HepG2 (cell line): ENCODE data around the gene NFYB. TPM values are rescaled to one million over a fixed set of nuclear protein-coding genes. Genes with fewer than 3 reads are reported as not detected.

Experiments used
- CCAR2 ChIP-seq: fragments of 200-400 bp; formaldehyde crosslinking; optimal IDR thresholded peaks from 2 replicates; pipeline ENCODE3; 2018; ENCODE audit warnings: low read depth, mild to moderate bottlenecking, low read length, moderate library complexity
- HNRNPLL ChIP-seq: fragments of 200-400 bp; formaldehyde crosslinking; IDR thresholded peaks from 2 replicates; pipeline ENCODE4 v1.6.1; 2017; ENCODE audit warnings: mild to moderate bottlenecking, low read depth, low read length; ENCODE audit not compliant: poor library complexity, severe bottlenecking
- MTF2 ChIP-seq: sonication (generic); formaldehyde crosslinking; IDR thresholded peaks from 2 replicates; pipeline ENCODE4 v1.5.0; 2020; ENCODE audit warnings: missing genetic modification reagents, borderline replicate concordance
- SNAI1 ChIP-seq: sonication (generic); formaldehyde crosslinking; IDR thresholded peaks from 2 replicates; pipeline ENCODE4 v1.5.0; 2020; ENCODE audit warnings: mild to moderate bottlenecking, missing genetic modification reagents, borderline replicate concordance
- SOX5 ChIP-seq: IDR thresholded peaks from 2 replicates; pipeline ENCODE4 v1.6.1; 2016; ENCODE audit warnings: borderline replicate concordance
- SP5 ChIP-seq: IDR thresholded peaks from 2 replicates; pipeline ENCODE4 v1.6.1; 2016; ENCODE audit warnings: low read depth, borderline replicate concordance
- SRSF4 ChIP-seq: fragments of 200-400 bp; formaldehyde crosslinking; IDR thresholded peaks from one replicate; pipeline ENCODE4 v1.6.1; 2018; ENCODE audit warnings: mild to moderate bottlenecking, low read depth, low read length, moderate library complexity; ENCODE audit not compliant: poor library complexity, severe bottlenecking
- STAT5B ChIP-seq: sonication (generic); formaldehyde crosslinking; IDR thresholded peaks from 2 replicates; pipeline ENCODE4 v1.4.0; 2020; ENCODE audit warnings: missing genetic modification reagents
- TCF7L2 ChIP-seq: IDR thresholded peaks from 2 replicates; pipeline ENCODE4 v1.6.1; 2011; ENCODE audit warnings: mild to moderate bottlenecking, low read depth, low read length, moderate library complexity
- TOE1 ChIP-seq: sonication (generic); formaldehyde crosslinking; IDR thresholded peaks from 2 replicates; pipeline ENCODE4 v1.4.0; 2020; ENCODE audit warnings: mild to moderate bottlenecking, missing genetic modification reagents
- ZMYM2 ChIP-seq: sonication (generic); formaldehyde crosslinking; IDR thresholded peaks from 2 replicates; pipeline ENCODE4 v1.8.0; 2022; ENCODE audit warnings: mild to moderate bottlenecking, missing genetic modification reagents
- ZNF10 ChIP-seq: sonication (generic); formaldehyde crosslinking; IDR thresholded peaks from 2 replicates; pipeline ENCODE4 v1.4.0; 2020; ENCODE audit warnings: mild to moderate bottlenecking, low read depth, missing genetic modification reagents, borderline replicate concordance
- ZNF24 ChIP-seq: fragments of 450-650 bp; IDR thresholded peaks from 2 replicates; pipeline ENCODE4 v1.6.1; 2017; ENCODE audit warnings: antibody characterized with exemption, mild to moderate bottlenecking
- ZNF326 ChIP-seq: sonication (generic); formaldehyde crosslinking; IDR thresholded peaks from 2 replicates; pipeline ENCODE4 v1.4.0; 2020; ENCODE audit warnings: missing genetic modification reagents, borderline replicate concordance
- ZNF484 ChIP-seq: sonication (generic); formaldehyde crosslinking; IDR thresholded peaks from 2 replicates; pipeline ENCODE4 v1.5.1; 2020; ENCODE audit warnings: mild to moderate bottlenecking, low read depth, missing genetic modification reagents, borderline replicate concordance
- ZNF558 ChIP-seq: sonication (generic); formaldehyde crosslinking; IDR thresholded peaks from 2 replicates; pipeline ENCODE4 v1.9.0; 2022; ENCODE audit warnings: mild to moderate bottlenecking, missing genetic modification reagents, borderline replicate concordance
- ZNF569 ChIP-seq: sonication (generic); formaldehyde crosslinking; IDR thresholded peaks from 2 replicates; pipeline ENCODE4 v1.5.0; 2020; ENCODE audit warnings: mild to moderate bottlenecking, missing genetic modification reagents, moderate library complexity, borderline replicate concordance
- ZNF629 ChIP-seq: sonication (generic); formaldehyde crosslinking; conservative IDR thresholded peaks from 2 replicates; pipeline ENCODE4 v1.5.0; 2020; ENCODE audit warnings: missing genetic modification reagents
- ZNF652 ChIP-seq: IDR thresholded peaks from 2 replicates; pipeline ENCODE4 v1.6.1; 2016; ENCODE audit warnings: low read depth, borderline replicate concordance
- ZNF766 ChIP-seq: sonication (generic); formaldehyde crosslinking; IDR thresholded peaks from 2 replicates; pipeline ENCODE4 v1.5.0; 2020; ENCODE audit warnings: missing genetic modification reagents, borderline replicate concordance
- ZNF878 ChIP-seq: sonication (generic); formaldehyde crosslinking; IDR thresholded peaks from 2 replicates; pipeline ENCODE4 v1.8.1; 2023; ENCODE audit warnings: mild to moderate bottlenecking, missing genetic modification reagents, moderate library complexity
- polyA plus RNA-seq, 8 experiments: library from polyadenylated mRNA; depleted of rRNA in 3 of 8; stranded (reverse) in 7 of 8; unstranded in 1 of 8; fragments of >200 nt; fragmentation: Illumina TruSeq in 4 of 8; extraction: Trizol in 4 of 8; gene quantifications; 2 replicates each; pipeline versions ENCODE4 v1.2.1 to v1.2.3, GENCODE V29; 2011 to 2016; ENCODE audit warnings: low read depth in 4 of 8, missing spikeins in 1 of 8, mixed read lengths in 1 of 8; ENCODE audit not compliant: insufficient read depth in 1 of 8
- total RNA-seq, 5 experiments: library from RNA; depleted of rRNA; stranded (reverse); fragments of >200 nt; fragmentation: Illumina TruSeq; extraction: Trizol; gene quantifications; 2 replicates each; pipeline ENCODE4 v1.2.3, GENCODE V29; 2016; ENCODE audit warnings: low read depth in 1 of 5
- TF ChIP-seq, protein P1 (sequence below): sonication (generic); formaldehyde crosslinking; IDR thresholded peaks from 2 replicates; pipeline ENCODE4 v1.4.0; 2020; ENCODE audit warnings: mild to moderate bottlenecking, missing genetic modification reagents
- TF ChIP-seq, protein P2 (sequence below): sonication (generic); formaldehyde crosslinking; IDR thresholded peaks from 2 replicates; pipeline ENCODE4 v1.5.0; 2020; ENCODE audit warnings: mild to moderate bottlenecking, missing genetic modification reagents
- TF ChIP-seq, protein P3 (sequence below): sonication (generic); formaldehyde crosslinking; IDR thresholded peaks from 2 replicates; pipeline ENCODE4 v1.5.0; 2020; ENCODE audit warnings: mild to moderate bottlenecking, missing genetic modification reagents, borderline replicate concordance
- TF ChIP-seq, protein P4 (sequence below): sonication (generic); formaldehyde crosslinking; conservative IDR thresholded peaks from 2 replicates; pipeline ENCODE4 v1.4.0; 2020; ENCODE audit warnings: missing genetic modification reagents

NFYB gene
- total and polyA plus RNA-seq, 2 of the 13 experiments (the other 11 are each of a cell fraction or from before 2014, with no cell fraction given): 18.7 to 36.6 TPM

DNA sequence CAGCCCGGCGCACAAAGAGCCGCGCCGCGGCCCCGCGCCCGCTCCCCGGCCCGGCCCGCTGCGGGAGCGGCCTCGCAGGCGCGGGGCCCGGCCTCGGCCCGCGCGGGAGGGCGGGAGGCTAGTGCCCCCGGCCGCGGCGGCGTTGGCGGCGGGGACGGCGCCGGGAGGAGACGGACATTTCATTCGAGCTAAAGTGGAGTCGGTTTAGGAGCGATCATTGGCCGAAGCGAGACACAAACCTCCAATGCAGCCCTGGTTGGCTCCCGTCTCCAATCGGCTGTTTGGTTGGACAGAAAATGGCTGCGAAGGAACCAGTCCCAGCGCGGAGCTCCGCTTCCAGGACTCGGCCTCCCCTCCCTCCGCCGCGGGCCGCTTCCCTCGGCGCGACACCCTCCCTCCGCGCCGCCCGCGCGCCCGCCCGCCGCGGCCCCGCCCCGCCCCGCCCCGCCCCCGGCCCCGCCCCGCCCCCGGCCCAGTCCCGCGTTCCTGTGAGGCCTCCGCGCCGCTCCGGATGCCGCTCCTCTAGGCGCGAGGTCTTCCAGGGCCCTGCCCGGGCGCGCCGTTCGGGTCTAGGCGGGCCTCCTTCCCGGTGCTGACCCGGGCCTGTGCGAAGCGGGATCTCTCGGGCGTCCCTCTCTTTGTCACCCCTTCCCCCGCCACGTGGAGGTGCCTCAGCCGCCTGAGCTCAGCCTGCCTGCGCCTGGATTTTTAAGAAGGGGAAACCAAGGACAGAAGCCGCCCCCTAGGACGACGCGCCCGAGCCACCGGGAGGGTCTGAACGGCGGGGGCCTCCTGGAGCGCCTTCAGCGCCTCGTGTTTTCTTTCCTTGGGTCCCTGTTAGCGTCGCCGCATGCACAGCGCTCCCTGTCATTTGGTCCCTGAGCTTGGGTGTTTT lies at the start of gene NFYB (continued):
- TF ChIP-seq ZNF558 (peak; percentile 73; the same call in 1 of the 2 replicates), SNAI1 (CRISPR knock-in tag) (peak; percentile 89), ZNF484 (CRISPR knock-in tag) (0 out of 2 replicates have a peak, but pooled peaks have one; percentile 54), MTF2 (CRISPR knock-in tag) (no peak), TCF7L2 (no peak), SP5 (no peak), ZNF569 (CRISPR knock-in tag) (no peak), SRSF4 (no peak), CCAR2 (peak; percentile 62), ZNF878 (CRISPR knock-in tag) (no peak), ZNF766 (CRISPR knock-in tag) (no peak), ZNF629 (CRISPR knock-in tag) (no peak), ZMYM2 (CRISPR knock-in tag) (peak; percentile 78; the same call in 1 of the 2 replicates), HNRNPLL (peak; percentile 27), ZNF10 (CRISPR knock-in tag) (no peak), ZNF652 (CRISPR knock-in tag) (no peak), STAT5B (CRISPR knock-in tag) (0 out of 2 replicates have a peak, but pooled peaks have one; percentile 28), SOX5 (CRISPR knock-in tag) (no peak), ZNF326 (CRISPR knock-in tag) (no peak), TOE1 (CRISPR knock-in tag) (no peak), ZNF24 (no peak)
- TF ChIP-seq, protein P1, sequence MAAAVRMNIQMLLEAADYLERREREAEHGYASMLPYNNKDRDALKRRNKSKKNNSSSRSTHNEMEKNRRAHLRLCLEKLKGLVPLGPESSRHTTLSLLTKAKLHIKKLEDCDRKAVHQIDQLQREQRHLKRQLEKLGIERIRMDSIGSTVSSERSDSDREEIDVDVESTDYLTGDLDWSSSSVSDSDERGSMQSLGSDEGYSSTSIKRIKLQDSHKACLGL (CRISPR knock-in tag): peak; percentile 88
- TF ChIP-seq, protein P2, sequence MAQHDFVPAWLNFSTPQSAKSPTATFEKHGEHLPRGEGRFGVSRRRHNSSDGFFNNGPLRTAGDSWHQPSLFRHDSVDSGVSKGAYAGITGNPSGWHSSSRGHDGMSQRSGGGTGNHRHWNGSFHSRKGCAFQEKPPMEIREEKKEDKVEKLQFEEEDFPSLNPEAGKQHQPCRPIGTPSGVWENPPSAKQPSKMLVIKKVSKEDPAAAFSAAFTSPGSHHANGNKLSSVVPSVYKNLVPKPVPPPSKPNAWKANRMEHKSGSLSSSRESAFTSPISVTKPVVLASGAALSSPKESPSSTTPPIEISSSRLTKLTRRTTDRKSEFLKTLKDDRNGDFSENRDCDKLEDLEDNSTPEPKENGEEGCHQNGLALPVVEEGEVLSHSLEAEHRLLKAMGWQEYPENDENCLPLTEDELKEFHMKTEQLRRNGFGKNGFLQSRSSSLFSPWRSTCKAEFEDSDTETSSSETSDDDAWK (CRISPR knock-in tag): no peak
- TF ChIP-seq, protein P3, sequence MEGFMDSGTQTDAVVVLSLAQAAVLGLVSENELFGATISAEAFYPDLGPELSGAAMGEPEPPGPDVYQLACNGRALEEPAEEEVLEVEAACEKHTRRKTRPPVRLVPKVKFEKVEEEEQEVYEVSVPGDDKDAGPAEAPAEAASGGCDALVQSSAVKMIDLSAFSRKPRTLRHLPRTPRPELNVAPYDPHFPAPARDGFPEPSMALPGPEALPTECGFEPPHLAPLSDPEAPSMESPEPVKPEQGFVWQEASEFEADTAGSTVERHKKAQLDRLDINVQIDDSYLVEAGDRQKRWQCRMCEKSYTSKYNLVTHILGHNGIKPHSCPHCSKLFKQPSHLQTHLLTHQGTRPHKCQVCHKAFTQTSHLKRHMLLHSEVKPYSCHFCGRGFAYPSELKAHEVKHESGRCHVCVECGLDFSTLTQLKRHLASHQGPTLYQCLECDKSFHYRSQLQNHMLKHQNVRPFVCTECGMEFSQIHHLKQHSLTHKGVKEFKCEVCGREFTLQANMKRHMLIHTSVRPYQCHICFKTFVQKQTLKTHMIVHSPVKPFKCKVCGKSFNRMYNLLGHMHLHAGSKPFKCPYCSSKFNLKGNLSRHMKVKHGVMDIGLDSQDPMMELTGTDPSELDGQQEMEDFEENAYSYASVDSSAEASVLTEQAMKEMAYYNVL (CRISPR knock-in tag): no peak
- TF ChIP-seq, protein P4, sequence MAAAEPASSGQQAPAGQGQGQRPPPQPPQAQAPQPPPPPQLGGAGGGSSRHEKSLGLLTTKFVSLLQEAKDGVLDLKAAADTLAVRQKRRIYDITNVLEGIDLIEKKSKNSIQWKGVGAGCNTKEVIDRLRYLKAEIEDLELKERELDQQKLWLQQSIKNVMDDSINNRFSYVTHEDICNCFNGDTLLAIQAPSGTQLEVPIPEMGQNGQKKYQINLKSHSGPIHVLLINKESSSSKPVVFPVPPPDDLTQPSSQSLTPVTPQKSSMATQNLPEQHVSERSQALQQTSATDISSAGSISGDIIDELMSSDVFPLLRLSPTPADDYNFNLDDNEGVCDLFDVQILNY (CRISPR knock-in tag): no peak
